Nephron (organoid): ENCODE measurements around the gene SNX5.

Experiments used
- H3K27ac Mint-ChIP-seq, 3 experiments: 2 replicates each; pipeline ENCODE4 v1.8.0; 2020; ENCODE audit warnings: mixed read lengths in 3 of 3, mild to moderate bottlenecking in 2 of 3, moderate library complexity in 1 of 3
- H3K27me3 Mint-ChIP-seq: 2 replicates; pipeline ENCODE4 v1.8.0; 2021; ENCODE audit warnings: low read depth, mild to moderate bottlenecking, moderate library complexity, mixed read lengths
- H3K36me3 Mint-ChIP-seq: 2 replicates; pipeline ENCODE4 v1.8.0; 2020; ENCODE audit warnings: low read depth, mixed read lengths
- H3K4me1 Mint-ChIP-seq: 2 replicates; pipeline ENCODE4 v1.8.0; 2020; ENCODE audit warnings: mixed read lengths
- H3K4me3 Mint-ChIP-seq, 3 experiments: 2 replicates each; pipeline ENCODE4 v1.8.0; 2020; ENCODE audit warnings: mild to moderate bottlenecking in 3 of 3, mixed read lengths in 3 of 3, moderate library complexity in 2 of 3
- H3K9me3 Mint-ChIP-seq: 2 replicates; pipeline ENCODE4 v1.8.0; 2020; ENCODE audit warnings: mixed read lengths
- TF ChIP-seq, protein P1 (sequence below), 3 experiments: fragments of 200-600 bp; sonication (generic); IDR thresholded peaks; one replicate each; pipeline ENCODE4 v1.5.0; 2021; ENCODE audit warnings: antibody characterized with exemption in 3 of 3; ENCODE audit not compliant: unreplicated experiment in 3 of 3

Gene SNX5

DNA sequence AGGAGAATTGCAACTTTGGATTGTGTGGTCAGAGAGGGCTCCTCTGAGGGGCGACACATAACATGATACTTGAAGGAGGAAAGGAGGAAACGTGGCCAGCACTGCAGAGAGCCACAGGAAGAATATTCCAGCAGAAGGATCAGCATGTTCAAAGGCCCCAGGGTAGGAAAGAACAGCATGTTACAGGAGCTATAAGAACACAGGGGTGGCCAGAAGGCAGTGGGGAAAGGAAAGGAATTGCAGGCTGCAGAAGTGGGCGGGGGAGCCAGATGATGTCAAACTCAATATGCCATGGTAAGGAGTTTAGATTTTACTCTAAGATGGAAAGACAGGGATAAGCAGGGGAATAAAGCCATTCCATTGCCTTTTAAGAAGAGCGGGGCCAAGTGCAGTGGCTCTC, 31.0 kb upstream of the SNX5 start:
- H3K4me3 Mint-ChIP-seq: no peak overlapping the region
- H3K9me3 Mint-ChIP-seq: no peaks in the 10 kb centered on the region
- TF ChIP-seq, protein P1, sequence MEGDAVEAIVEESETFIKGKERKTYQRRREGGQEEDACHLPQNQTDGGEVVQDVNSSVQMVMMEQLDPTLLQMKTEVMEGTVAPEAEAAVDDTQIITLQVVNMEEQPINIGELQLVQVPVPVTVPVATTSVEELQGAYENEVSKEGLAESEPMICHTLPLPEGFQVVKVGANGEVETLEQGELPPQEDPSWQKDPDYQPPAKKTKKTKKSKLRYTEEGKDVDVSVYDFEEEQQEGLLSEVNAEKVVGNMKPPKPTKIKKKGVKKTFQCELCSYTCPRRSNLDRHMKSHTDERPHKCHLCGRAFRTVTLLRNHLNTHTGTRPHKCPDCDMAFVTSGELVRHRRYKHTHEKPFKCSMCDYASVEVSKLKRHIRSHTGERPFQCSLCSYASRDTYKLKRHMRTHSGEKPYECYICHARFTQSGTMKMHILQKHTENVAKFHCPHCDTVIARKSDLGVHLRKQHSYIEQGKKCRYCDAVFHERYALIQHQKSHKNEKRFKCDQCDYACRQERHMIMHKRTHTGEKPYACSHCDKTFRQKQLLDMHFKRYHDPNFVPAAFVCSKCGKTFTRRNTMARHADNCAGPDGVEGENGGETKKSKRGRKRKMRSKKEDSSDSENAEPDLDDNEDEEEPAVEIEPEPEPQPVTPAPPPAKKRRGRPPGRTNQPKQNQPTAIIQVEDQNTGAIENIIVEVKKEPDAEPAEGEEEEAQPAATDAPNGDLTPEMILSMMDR (IDR thresholded peaks at IDR 0.05; ENCODE audit: unreplicated experiment in 3 of 3): no peak
- H3K36me3 Mint-ChIP-seq: no peaks in the 10 kb centered on the region
- no peak overlapping the region for H3K27ac Mint-ChIP-seq
- H3K4me1 Mint-ChIP-seq: peaks cover 16% of the 10 kb centered on the region
- H3K27me3 Mint-ChIP-seq: no peaks in the 10 kb centered on the region

DNA sequence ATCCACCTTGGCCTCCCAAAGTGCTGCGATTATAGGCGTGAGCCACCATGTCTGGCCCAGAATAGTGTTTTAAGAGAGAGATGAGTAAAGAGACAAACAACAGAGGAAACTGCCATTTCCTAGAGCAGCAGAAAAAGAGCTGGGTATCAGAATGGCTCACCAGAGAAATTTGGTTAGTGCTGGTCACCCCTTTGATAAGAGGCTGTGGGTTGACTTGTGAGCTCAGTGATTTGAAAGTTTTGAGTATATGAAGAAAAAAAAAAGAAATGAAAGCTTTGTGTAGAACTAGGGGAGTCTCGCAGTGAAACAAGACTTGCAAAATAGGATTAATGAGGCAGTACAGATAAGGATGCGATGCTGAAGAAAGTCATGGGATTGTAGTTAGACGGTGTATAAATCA, 29.9 kb upstream of the SNX5 start:
- H3K27me3 Mint-ChIP-seq: no peaks in the 10 kb centered on the region
- peaks cover 6% of the 10 kb centered on the region for H3K4me1 Mint-ChIP-seq
- H3K27ac Mint-ChIP-seq: no peak overlapping the region
- TF ChIP-seq, protein P1 (IDR thresholded peaks at IDR 0.05; ENCODE audit: unreplicated experiment in 3 of 3): no peak
- no peak overlapping the region for H3K4me3 Mint-ChIP-seq
- H3K9me3 Mint-ChIP-seq: no peaks in the 10 kb centered on the region
- H3K36me3 Mint-ChIP-seq: no peaks in the 10 kb centered on the region

DNA sequence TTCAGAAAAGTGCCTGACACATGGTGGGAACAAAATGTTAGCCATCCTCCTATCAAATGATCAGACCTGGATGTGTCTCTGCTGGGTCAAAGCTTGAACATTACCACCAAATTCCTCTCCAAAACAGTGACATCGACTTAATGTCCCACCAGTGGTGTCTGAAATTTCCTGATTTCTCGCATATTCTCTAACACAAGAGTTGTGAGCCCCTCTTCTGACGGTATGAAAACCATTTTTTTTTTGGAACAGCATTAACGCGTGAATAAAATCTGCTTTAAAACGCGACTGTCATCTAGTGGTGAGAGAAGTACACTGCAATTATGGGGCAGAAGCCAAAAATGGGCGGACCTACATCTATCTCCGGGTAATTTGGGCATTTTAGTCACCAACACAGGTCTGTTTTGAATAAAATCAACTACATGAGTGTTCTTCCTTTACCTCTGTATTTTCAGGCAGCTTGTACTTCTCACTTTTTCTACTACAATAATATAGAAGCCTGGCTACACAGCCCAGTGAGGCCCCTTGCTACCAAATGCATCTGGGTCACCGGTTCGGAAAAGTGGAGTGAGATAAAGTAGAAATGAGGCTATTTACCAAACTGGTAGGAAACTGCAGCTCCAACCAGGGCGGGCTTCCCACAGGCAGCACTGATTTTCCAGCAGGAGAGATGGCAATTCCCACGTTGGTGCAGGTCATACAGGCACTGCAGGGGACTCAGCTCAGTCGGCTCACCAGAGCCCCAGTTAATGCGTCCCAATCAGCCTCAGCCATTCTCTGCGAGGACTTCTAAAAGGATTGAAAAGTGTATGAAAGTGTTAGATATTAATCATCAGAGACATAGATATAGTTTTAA, 27.6 kb upstream of the SNX5 start:
- TF ChIP-seq, protein P1 (IDR thresholded peaks at IDR 0.05; ENCODE audit: unreplicated experiment in 3 of 3): peak; percentile 89 to 98 (median 94)
- Mint-ChIP-seq H3K9me3 (no peaks in the 10 kb centered on the region), H3K36me3 (no peaks in the 10 kb centered on the region), H3K27ac (peak overlapping the region in 1 of 3 experiments; percentile 12), H3K27me3 (no peaks in the 10 kb centered on the region), H3K4me1 (peaks cover 6% of the 10 kb centered on the region), H3K4me3 (no peak overlapping the region)

DNA sequence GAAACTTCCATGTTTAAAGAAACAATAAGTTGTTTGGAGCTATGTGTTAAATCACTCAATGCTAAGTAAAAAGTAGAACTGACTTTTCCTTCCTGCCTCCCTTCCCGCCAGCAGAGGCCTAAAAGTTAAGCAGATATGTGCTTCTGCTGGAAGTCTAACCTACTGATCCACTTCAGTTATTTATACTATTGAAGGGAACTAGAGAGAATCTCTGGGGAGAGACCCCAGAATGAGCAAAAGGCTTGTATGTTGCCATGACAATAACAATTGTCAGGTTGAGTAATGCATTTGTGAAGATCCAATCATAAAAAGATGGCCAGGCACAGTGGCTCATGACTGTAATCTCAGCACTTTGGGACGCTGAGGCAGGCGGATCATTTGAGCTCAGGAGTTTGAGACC, 25.0 kb upstream of the SNX5 start:
- TF ChIP-seq, protein P1 (IDR thresholded peaks at IDR 0.05; ENCODE audit: unreplicated experiment in 3 of 3): no peak
- H3K27ac Mint-ChIP-seq: peak overlapping the region in 1 of 3 experiments; percentile 8
- no peak overlapping the region for H3K4me3 Mint-ChIP-seq
- H3K27me3 Mint-ChIP-seq: no peaks in the 10 kb centered on the region
- H3K4me1 Mint-ChIP-seq: peaks cover 6% of the 10 kb centered on the region
- no peaks in the 10 kb centered on the region for H3K9me3 Mint-ChIP-seq
- H3K36me3 Mint-ChIP-seq: peaks cover 13% of the 10 kb centered on the region

DNA sequence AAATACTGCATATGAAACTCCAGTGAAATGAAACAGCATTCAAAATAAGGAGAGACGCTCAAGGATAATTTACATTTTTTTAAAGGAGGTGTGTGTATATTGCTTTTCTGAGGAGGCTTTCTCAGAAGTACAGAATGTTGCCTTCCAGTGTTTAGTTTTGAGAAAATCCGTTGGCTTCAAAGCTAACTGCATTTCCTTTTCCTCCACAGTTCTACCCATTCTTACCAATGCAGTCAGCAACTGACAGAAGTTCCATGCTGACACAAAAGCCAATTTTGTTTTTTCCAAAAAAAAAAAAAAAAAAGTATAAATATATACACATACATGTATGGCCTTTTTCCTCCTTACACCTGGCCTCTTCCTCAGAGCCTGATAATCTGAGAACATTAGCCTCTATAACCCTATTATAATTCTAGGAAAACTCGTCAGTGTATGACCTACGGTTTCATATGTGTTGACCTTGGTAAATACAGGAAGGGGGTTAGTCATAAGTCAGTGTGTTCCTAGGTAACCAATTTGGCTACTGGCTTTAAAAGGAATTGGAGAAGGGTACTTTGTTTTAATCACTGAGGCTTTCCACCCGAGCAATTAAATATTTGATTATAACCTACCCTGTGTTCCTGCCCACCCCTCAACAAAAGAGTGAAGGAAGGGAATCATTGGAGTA, 24.4 kb upstream of the SNX5 start:
- TF ChIP-seq, protein P1 (IDR thresholded peaks at IDR 0.05; ENCODE audit: unreplicated experiment in 3 of 3): no peak
- Mint-ChIP-seq H3K36me3 (peaks cover 19% of the 10 kb centered on the region), H3K9me3 (no peaks in the 10 kb centered on the region), H3K4me1 (peaks cover 6% of the 10 kb centered on the region), H3K4me3 (no peak overlapping the region), H3K27me3 (no peaks in the 10 kb centered on the region), H3K27ac (peak overlapping the region in 1 of 3 experiments; percentile 8)
